Keratinocyte (primary cell): ENCODE data around the gene CNOT6. TPM values are rescaled to one million over a fixed set of nuclear protein-coding genes. Genes with fewer than 3 reads are reported as not detected.

ENCODE experiments used
- DNase-seq: peaks from one replicate; pipeline ENCODE4 v3.0.0-alpha.2; 2011; ENCODE audit warnings: low read depth, missing footprints, low spot score
- FAIRE-seq: peaks from 2 replicates; lab custom pipeline; 2011; peaks lifted over from hg19 to GRCh38; lab: Jason Lieb, UNC
- H2AFZ ChIP-seq: 2 replicates; pipeline ENCODE4 v1.6.0; 2012; ENCODE audit warnings: low read length, control low read depth, inconsistent platforms; ENCODE audit not compliant: control insufficient read depth
- H3K27ac ChIP-seq: 2 replicates; pipeline ENCODE4 v1.5.1; 2011; ENCODE audit warnings: low read length; ENCODE audit not compliant: control insufficient read depth, insufficient read depth
- H3K27me3 ChIP-seq: 3 replicates; pipeline ENCODE4 v1.6.0; 2011; ENCODE audit warnings: low read length; ENCODE audit not compliant: control insufficient read depth, insufficient read depth; ENCODE audit errors: extremely low read depth
- H3K36me3 ChIP-seq, 2 experiments: 2 replicates in 1 of 2; 3 replicates in 1 of 2; pipeline ENCODE4 v1.5.1; 2011; ENCODE audit warnings: low read length in 2 of 2, mild to moderate bottlenecking in 1 of 2; ENCODE audit not compliant: control insufficient read depth in 2 of 2, insufficient read depth in 2 of 2; ENCODE audit errors: extremely low read depth in 1 of 2
- H3K4me1 ChIP-seq: 3 replicates; pipeline ENCODE4 v1.5.1; 2011; ENCODE audit warnings: low read length; ENCODE audit not compliant: control insufficient read depth, insufficient read depth; ENCODE audit errors: extremely low read depth
- H3K4me2 ChIP-seq: 3 replicates; pipeline ENCODE4 v1.6.0; 2011; ENCODE audit warnings: low read depth, low read length; ENCODE audit not compliant: control insufficient read depth, insufficient read depth; ENCODE audit errors: extremely low read depth
- H3K4me3 ChIP-seq, 3 experiments: fragments of 200-600 bp in 1 of 3; sonication (generic) in 1 of 3; 2 replicates in 2 of 3; 3 replicates in 1 of 3; pipeline ENCODE4 v1.5.1; 2011 to 2016; ENCODE audit warnings: low read length in 3 of 3, mild to moderate bottlenecking in 3 of 3, control low read depth in 2 of 3, inconsistent platforms in 1 of 3, low read depth in 1 of 3, mixed read lengths in 1 of 3, mixed run types in 1 of 3, moderate library complexity in 1 of 3; ENCODE audit not compliant: control insufficient read depth in 2 of 3, insufficient read depth in 2 of 3; ENCODE audit errors: extremely low read depth in 1 of 3
- H3K79me2 ChIP-seq: 2 replicates; pipeline ENCODE4 v1.6.0; 2012; ENCODE audit warnings: low read length; ENCODE audit not compliant: control insufficient read depth, insufficient read depth
- H3K9ac ChIP-seq: 3 replicates; pipeline ENCODE4 v1.6.0; 2011; ENCODE audit warnings: low read length; ENCODE audit not compliant: control insufficient read depth, insufficient read depth; ENCODE audit errors: extremely low read depth
- H3K9me1 ChIP-seq: 3 replicates; pipeline ENCODE4 v1.6.0; 2011; ENCODE audit warnings: low read length; ENCODE audit not compliant: control insufficient read depth, insufficient read depth; ENCODE audit errors: extremely low read depth
- H3K9me3 ChIP-seq: 2 replicates; pipeline ENCODE4 v1.5.1; 2012; ENCODE audit warnings: low read depth, low read length; ENCODE audit not compliant: control insufficient read depth
- H4K20me1 ChIP-seq: 3 replicates; pipeline ENCODE4 v1.6.0; 2011; ENCODE audit warnings: low read length; ENCODE audit not compliant: control insufficient read depth, insufficient read depth; ENCODE audit errors: extremely low read depth
- EZH2 ChIP-seq: IDR thresholded peaks from one replicate; pipeline ENCODE4 v1.6.1; 2012; ENCODE audit warnings: inconsistent platforms, mild to moderate bottlenecking, low read length, moderate library complexity
- dilution Hi-C: fragments of 300-500 bp; cut with MboI; formaldehyde crosslinking; loops from one replicate; pipeline ENCODE4 v1.7.0; 2020; ENCODE audit warnings: low sequenced_read_pairs; ENCODE audit not compliant: extremely low pct_ligation_motif_present
- polyA plus RNA-seq, 5 experiments: library from polyadenylated mRNA; depleted of rRNA in 3 of 5; stranded (reverse) in 3 of 5; stranded (forward) in 1 of 5; unstranded in 1 of 5; fragments of >200 nt; gene quantifications; 1 replicate in 1 of 5; 2 replicates in 3 of 5; 3 replicates in 1 of 5; pipeline versions ENCODE4 v1.2.1 to v1.2.3, GENCODE V29; 2011 to 2012; ENCODE audit warnings: missing spikeins in 2 of 5, low read depth in 1 of 5, low replicate concordance in 1 of 5
- TF ChIP-seq, protein P1 (sequence below), 3 experiments: IDR thresholded peaks in 1 of 3; conservative IDR thresholded peaks in 1 of 3; optimal IDR thresholded peaks in 1 of 3; 2 replicates in 2 of 3; 3 replicates in 1 of 3; pipeline versions ENCODE3 to v1.5.1; 2011; ENCODE audit warnings: low read length in 3 of 3, mild to moderate bottlenecking in 3 of 3, moderate library complexity in 2 of 3, control low read depth in 1 of 3, inconsistent platforms in 1 of 3; ENCODE audit not compliant: insufficient read depth in 2 of 3; ENCODE audit errors: extremely low read depth in 1 of 3

The CNOT6 gene
- polyA plus RNA-seq, 1 donor (not counting 4 experiments of a cell fraction or from before 2014, with no cell fraction given), result 29.7 TPM

DNA sequence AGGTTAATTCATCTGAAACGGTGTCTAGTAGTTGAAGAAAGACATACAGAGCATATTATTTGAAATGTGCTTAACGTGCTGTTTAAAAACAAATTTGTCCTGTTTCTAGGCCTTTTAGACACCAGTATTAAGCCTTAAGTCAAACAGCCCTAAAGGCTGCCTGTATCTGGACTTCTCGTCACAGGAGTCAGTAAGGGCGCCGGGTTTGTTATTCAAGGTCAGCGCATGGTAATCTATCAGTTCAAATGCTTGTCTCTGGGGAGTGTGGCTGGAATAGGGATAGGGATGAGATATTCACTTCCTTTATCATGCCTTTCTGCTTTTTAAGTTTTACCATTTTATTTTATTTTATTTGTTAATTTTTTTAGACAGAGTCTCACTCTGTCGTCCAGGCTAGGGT, 9.4 kb upstream of the CNOT6 start:
- Histone ChIP-seq H3K9me1 (no peaks in the 10 kb centered on the region), H3K27ac (no peak overlapping the region), H2AFZ (no peak overlapping the region), H3K36me3 (no peaks in the 10 kb centered on the region), H3K4me1 (peaks cover 3% of the 10 kb centered on the region), H3K79me2 (no peaks in the 10 kb centered on the region), H3K4me2 (no peak overlapping the region), H4K20me1 (no peaks in the 10 kb centered on the region), H3K27me3 (no peaks in the 10 kb centered on the region), H3K4me3 (no peak overlapping the region), H3K9ac (no peak overlapping the region), H3K9me3 (no peaks in the 10 kb centered on the region)
- DNase-seq (no peak), FAIRE-seq (no peak)
- no peak for TF ChIP-seq EZH2
- TF ChIP-seq, protein P1, sequence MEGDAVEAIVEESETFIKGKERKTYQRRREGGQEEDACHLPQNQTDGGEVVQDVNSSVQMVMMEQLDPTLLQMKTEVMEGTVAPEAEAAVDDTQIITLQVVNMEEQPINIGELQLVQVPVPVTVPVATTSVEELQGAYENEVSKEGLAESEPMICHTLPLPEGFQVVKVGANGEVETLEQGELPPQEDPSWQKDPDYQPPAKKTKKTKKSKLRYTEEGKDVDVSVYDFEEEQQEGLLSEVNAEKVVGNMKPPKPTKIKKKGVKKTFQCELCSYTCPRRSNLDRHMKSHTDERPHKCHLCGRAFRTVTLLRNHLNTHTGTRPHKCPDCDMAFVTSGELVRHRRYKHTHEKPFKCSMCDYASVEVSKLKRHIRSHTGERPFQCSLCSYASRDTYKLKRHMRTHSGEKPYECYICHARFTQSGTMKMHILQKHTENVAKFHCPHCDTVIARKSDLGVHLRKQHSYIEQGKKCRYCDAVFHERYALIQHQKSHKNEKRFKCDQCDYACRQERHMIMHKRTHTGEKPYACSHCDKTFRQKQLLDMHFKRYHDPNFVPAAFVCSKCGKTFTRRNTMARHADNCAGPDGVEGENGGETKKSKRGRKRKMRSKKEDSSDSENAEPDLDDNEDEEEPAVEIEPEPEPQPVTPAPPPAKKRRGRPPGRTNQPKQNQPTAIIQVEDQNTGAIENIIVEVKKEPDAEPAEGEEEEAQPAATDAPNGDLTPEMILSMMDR (optimal IDR thresholded peaks at IDR 0.05 in 1 of 3, IDR thresholded peaks at IDR 0.05 in 1 of 3, conservative IDR thresholded peaks at IDR 0.05 in 1 of 3; ENCODE audit: extremely low read depth in 1 of 3, insufficient read depth in 2 of 3, low read length in 3 of 3), result no peak
- dilution Hi-C loops, result no loop called here

DNA sequence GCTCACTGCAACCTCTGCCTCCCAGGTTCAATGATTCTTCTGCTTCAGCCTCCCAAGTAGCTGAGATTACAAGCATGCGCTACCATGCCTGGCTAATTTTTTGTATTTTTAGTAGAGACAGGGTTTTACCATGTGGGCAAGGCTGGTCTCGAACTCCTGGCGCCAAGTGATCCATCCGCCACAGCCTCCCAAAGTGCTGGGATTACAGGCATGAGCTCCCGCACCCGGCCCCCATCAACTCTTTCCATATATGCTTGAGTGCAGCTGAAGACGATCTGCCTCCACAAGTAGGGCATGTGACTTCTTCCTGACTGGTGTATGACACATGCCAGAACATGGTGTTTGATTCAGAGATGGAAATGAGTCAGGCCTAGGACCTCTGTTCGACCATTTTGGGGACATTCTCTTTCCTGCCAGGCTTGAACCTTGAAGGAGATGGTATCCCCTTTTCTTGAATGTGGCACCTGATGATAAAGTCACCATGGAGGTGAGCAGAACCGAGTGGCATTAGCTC, 7.5 kb upstream of the CNOT6 start:
- H3K27me3 ChIP-seq, result no peaks in the 10 kb centered on the region
- peaks cover 3% of the 10 kb centered on the region for H3K4me1 ChIP-seq
- no peaks in the 10 kb centered on the region for H3K9me1 ChIP-seq
- dilution Hi-C loops, result no loop called here
- no peaks in the 10 kb centered on the region for H3K36me3 ChIP-seq
- DNase-seq (no peak), FAIRE-seq (no peak)
- no peaks in the 10 kb centered on the region for H4K20me1 ChIP-seq
- H3K27ac ChIP-seq, result no peak overlapping the region
- no peak overlapping the region for H3K4me2 ChIP-seq
- no peaks in the 10 kb centered on the region for H3K9me3 ChIP-seq
- TF ChIP-seq EZH2, result no peak
- TF ChIP-seq, protein P1 (optimal IDR thresholded peaks at IDR 0.05 in 1 of 3, IDR thresholded peaks at IDR 0.05 in 1 of 3, conservative IDR thresholded peaks at IDR 0.05 in 1 of 3; ENCODE audit: extremely low read depth in 1 of 3, insufficient read depth in 2 of 3, low read length in 3 of 3), result no peak
- H3K9ac ChIP-seq, result no peak overlapping the region
- H3K4me3 ChIP-seq, result no peak overlapping the region
- H3K79me2 ChIP-seq, result no peaks in the 10 kb centered on the region
- no peak overlapping the region for H2AFZ ChIP-seq
